CD4-positive, alpha-beta T cell treated with Interleukin-1 beta for 1 hour (primary cell): ENCODE results near the gene DGKB.

ENCODE experiments used
- DNase-seq, 2 donors: peaks; one replicate each; pipeline ENCODE4 v3.0.0-alpha.2; 2020 to 2022

The DGKB gene

DNA sequence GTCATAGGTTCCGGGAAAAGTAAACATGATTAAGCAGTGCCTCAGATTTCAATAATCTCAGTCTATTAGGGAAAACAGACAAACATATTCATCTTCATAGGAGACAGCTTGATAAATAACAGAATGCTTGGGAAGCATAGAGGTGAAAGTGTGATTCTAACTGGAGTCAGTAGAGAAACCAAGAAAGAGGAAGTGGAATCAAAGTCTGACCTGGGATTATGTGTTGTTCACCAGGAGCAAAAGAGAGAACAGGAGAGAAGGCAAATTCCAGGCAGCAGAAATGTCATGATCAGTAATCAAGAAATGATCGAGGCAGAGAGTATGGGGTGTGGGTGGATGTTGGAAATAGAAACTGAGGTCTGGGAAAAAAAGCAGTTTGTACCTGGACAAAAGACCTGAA is 43.7 kb downstream of the DGKB start:
- DNase-seq: no peak

DNA sequence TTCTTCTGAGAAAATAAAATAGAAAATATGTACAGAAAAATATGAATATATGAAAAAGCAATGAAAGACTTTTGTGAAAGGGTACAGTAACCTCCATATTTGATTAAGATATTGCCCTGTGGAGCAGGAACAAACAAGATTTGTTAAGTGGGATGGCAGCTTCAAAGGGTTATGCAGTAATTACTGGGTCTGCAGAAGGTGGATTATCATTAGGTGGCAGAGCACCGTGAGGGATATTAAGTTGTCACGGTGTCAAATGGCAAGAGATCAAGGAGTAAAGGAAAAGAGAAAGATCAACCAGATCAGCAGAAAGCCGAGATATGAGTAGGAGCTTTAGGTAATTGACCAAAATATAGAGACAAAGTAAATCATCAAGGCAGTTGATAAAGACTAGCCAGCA is 44.1 kb downstream of the DGKB start:
- no peak for DNase-seq

- no peak for DNase-seq
These were observed 47.3 kb downstream of the DGKB start for GRCh38 chr7:14855033-14855794.

- DNase-seq: no peak
These were observed 48.1 kb downstream of the DGKB start for GRCh38 chr7:14854471-14854870.

DNA sequence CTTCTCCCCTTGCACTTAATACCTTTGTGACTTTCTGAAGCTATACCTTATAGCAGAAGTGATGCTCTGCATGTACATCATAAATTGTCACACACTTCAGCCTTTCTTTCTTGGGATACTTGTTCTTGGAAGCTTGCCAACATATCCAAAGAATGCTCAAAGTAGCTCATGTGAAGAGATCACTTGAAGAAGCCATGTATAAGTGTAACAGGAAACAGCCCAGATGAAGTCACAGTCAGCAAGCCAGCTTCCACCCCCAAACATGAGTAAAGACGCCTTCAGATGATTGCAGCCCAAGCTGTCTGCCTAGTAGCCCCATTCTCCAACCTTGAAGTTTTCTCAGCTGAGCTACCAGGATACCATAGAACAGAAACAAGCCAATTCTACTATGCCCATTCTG is 50.9 kb downstream of the DGKB start:
- DNase-seq: no peak

GRCh38 chr7:14850039-14850438 is 52.5 kb downstream of the DGKB start:
- no peak for DNase-seq

DNA sequence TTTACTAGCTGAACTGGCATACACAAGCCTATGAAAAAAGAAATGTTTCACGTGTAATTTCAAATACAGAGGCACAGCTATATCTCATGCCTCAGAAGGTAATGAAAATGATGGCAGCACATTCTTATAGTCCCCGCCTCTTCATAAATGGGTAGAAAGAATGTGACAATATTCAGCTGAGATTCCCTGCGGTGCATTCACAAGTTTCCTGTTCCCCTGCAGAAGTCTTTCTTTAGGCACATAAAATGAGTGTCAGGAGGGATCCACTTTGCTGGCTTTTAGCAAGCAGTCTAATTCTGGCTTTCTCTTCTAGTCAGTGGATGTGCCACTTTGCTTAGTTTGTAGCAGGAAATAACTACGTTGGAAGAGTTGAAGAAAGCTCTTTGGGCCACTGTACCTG is 56.1 kb downstream of the DGKB start:
- DNase-seq: no peak

GRCh38 chr7:14843755-14844154 is 58.8 kb downstream of the DGKB start:
- DNase-seq: no peak

DNA sequence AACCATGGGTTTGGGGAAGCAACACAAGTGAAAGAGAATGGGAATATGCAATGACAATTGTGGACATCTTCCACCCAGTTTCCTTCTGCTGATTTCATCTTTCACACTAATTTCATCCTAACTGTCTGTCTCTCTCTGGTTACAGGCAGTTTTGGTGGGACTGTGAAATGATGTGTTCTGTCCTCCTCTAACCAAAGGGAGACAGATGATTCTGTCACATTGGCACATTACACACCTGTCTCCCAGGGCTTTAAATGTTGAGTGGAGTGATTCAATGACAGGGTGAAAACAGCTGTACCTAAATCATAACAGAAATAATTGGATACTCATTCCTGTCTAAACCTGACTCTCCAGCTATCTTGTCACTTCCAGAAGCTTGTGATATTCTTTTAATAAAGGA is 60.0 kb downstream of the DGKB start:
- no peak for DNase-seq

DNA sequence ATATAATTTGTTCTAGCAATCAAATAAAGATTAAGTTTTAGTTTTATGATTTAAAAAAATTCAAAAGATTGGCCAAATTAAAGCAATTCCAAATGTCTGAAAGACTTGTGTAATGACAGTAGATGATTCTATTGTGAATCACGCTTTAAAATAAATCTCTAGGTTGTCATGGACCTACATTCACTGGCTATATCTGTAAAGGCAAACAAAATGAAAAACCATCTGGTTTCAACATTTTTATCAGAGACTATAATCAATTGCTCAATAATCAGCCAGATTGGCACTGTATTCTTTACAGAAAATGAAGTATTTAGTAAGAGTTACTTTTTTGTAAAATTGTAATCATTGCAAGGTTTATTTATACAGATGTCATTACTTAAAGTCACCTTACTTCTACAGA is 60.7 kb downstream of the DGKB start:
- no peak for DNase-seq

GRCh38 chr7:14841086-14841485 is 61.5 kb downstream of the DGKB start:
- no peak for DNase-seq

DNA sequence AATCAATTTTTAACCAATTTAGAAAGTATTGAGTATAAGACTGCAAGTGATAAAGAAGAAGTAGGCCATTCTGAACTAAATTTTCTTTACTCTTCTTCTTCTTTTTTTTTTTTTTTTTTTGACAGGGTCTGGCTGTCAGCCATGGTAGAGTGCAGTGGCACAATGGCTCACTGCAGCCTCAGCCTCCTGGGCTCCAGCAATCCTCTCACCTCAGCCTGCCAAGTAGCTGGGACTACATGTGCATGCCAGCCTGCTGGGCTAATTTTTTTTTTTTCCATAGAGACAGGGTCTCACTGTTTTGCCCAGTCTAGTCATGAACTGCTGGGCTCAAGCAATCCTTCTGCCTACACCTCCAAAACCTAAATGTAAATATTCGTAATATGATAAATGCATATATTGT is 63.2 kb downstream of the DGKB start:
- no peak for DNase-seq

GRCh38 chr7:14837216-14837615 is 65.3 kb downstream of the DGKB start:
- no peak for DNase-seq

DNA sequence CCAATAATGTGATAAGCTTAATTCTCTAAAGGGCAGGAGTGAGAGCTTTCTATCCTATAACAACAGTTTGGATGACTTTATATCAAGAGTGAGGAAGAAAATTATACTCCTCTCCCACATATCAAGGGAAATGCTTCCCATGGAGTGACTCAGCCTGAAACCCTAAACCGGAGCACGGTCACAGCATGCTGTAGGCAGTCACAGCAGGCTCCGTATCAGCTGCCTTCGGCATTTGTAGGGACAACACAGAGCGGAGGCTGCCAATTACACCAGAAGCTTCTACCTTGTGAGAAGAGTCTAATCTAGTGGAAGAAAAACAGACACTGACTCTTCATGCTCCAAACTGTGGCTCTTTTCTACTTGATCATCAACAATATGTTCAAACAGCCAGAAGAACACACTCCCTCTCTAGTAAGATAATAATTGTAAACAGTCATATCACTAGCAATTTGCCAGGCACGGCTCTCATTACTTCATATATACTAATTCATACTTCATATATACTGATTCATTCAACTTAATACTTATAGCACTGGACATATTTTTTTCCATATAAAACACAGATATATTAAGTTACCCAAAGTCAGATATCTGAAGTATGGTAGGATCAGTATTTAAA is 65.9 kb downstream of the DGKB start:
- no peak for DNase-seq

GRCh38 chr7:14836006-14836405 is 66.5 kb downstream of the DGKB start:
- no peak for DNase-seq

DNA sequence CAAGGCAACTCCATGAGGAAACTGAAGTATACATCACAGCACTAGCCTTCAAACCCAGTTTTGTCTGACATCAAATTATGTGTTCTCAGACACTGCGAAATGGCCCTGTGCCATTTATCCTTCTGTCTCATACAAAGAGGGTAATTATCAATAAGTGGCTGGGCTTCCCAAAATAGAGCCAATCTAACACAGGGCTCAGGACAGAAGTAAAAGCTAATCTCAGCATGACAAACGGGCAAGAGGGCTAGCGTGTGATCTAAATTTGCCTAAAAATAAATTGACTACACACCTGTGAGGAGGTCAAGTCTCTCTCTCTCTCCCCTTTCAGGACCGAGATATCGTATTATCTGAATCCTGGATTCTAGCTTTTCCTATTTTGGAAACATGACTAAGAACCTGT is 67.2 kb downstream of the DGKB start:
- DNase-seq: no peak

DNA sequence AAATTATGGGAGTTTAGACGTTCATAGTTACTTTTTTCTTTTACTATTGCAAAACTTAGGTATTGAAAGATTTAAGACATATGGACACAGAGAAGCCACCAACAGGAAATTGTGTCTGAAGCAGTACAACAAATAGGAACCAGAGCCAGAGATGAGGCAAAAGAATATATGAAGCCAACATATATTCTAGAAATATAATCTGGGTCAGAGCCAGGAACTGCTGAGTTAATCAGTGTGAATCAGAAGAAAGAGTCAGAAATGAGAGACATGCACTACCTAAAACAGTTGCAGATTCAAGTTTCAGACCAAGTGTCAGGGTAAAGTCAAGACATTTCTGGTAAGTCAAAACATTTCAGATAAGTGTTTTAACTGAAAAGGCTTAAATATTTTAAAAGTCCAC is 67.7 kb downstream of the DGKB start:
- DNase-seq: no peak

GRCh38 chr7:14834456-14834855 is 68.1 kb downstream of the DGKB start:
- DNase-seq: no peak

DNA sequence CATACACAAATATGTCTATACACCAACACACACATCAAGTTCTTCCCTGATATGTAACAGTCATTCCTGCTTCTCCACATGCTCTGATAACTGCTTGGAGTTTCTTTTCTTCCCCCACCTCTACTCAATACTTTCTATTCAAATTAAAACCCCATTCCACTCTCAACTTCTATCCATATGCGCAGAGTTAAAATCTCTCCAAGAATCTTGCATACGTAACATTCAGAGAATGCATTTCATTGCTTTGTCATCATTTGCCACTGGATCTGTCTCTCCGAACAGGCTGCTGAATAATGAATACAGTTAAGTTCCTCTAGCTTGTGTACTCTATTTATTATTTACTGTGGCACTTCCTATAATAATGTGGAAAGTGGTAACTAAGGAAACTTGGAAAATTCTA is 68.8 kb downstream of the DGKB start:
- no peak for DNase-seq

GRCh38 chr7:14828053-14828452 is 74.5 kb downstream of the DGKB start:
- no peak for DNase-seq

- DNase-seq: no peak
These were observed 76.1 kb downstream of the DGKB start for GRCh38 chr7:14826426-14826825.

DNA sequence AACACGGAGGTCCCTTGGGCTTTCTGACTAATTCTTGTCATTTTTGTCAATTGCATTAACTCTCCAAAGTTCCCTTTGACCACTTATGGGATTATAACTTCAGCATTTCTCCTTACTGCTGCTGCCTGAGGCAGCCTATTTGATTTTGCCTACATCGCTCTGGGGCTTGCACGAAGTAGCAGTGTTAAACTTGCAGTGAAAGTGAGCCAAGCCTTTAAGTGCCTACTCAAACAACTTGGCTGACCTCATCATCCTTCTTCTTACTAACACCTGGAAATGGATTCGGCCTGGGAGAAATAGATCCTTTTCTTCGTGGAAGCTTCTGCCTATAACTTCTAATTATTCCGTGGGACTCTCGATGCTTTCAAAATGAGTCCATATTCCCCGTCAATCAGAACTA is 76.6 kb downstream of the DGKB start:
- no peak for DNase-seq

- no peak for DNase-seq
These were observed 80.1 kb downstream of the DGKB start for GRCh38 chr7:14822481-14822854.

DNA sequence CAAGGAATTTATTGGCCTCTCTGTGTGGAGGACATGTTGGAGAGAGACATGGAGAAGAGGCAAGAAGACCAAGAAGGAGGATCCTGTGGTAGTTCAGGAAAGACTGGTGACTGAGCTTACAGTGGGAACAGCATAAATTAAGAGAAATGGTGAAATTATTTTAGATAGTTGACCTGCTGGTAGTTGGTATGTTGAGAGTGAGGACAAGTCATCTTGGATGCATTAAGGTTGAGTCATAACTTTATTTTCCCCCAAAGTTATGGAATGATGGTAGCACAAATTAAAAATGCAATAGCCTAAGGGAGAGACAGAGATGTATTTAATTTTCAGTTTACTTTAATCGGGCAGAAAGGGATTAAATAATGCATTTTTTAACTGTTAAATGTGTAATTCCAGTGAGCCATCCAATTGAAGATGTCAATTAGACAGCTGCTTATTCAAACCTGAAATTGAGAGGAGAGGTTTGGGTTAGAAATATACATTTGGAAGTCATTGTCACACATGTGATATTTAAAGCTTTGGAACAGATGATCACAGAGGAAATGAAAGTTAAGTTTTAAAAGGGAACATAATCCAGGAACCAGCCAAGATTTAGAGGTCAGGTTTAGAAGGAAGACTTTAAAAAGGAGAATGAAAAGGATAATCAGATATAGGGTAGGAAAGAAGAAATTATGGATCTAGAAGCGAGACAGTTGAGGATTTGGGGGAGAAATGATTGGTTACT is 80.6 kb downstream of the DGKB start:
- no peak for DNase-seq
